ENCODE data around the gene REEP5. TPM values are rescaled to one million over a fixed set of nuclear protein-coding genes. Genes with fewer than 3 reads are reported as not detected.

The REEP5 gene
- total RNA-seq, 2 experiments from 2014 or later, result 38.0 to 40.6 TPM

DNA sequence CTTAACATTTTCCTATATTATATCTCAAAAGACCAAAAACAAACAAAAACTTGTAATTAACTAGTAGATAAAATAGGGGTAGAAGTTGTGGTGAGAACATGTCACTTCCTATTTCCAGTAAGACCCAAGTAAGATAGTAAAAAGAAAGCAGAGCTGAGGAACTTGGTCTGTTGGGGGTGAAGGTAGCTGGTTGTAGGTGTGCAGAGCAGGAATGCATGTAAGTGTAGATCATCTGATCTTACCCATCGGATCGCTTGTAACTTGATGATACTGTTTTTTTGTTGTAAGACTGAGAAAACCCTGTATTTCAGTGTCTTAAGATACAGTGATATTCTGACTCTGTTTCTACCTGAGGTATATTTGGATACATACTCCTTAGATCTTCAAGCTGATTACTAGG is 55.3 kb downstream of the REEP5 start:
- no peaks in the 10 kb centered on the region for H3K27me3 Mint-ChIP-seq
- ChIA-PET CTCF (interaction anchor here (0.6 to 1.6 kb wide), 3 partner anchors 12 to 129 kb away, joined by 3 to 4 read pairs (median 3); no protein-coding TSS in a partner anchor), POLR2A (no interaction called here)
- peak overlapping the region; percentile 73 for H3K27ac Mint-ChIP-seq
- TF ChIP-seq, protein P1, sequence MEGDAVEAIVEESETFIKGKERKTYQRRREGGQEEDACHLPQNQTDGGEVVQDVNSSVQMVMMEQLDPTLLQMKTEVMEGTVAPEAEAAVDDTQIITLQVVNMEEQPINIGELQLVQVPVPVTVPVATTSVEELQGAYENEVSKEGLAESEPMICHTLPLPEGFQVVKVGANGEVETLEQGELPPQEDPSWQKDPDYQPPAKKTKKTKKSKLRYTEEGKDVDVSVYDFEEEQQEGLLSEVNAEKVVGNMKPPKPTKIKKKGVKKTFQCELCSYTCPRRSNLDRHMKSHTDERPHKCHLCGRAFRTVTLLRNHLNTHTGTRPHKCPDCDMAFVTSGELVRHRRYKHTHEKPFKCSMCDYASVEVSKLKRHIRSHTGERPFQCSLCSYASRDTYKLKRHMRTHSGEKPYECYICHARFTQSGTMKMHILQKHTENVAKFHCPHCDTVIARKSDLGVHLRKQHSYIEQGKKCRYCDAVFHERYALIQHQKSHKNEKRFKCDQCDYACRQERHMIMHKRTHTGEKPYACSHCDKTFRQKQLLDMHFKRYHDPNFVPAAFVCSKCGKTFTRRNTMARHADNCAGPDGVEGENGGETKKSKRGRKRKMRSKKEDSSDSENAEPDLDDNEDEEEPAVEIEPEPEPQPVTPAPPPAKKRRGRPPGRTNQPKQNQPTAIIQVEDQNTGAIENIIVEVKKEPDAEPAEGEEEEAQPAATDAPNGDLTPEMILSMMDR (IDR thresholded peaks at IDR 0.05), result no peak
- DNase-seq (no peak), ATAC-seq (no peak)
- no peaks in the 10 kb centered on the region for H3K9me3 Mint-ChIP-seq
- no peak overlapping the region for H3K4me3 Mint-ChIP-seq
- peaks cover 57% of the 10 kb centered on the region for H3K36me3 Mint-ChIP-seq (ENCODE audit: low read depth)
- H3K4me1 Mint-ChIP-seq (ENCODE audit: low read depth), result peaks cover 50% of the 10 kb centered on the region
- intact Hi-C loops (cut with micrococcal nuclease), result no loop called here

GRCh38 chr5:112865128-112865527 is 56.9 kb downstream of the REEP5 start:
- intact Hi-C loops (cut with micrococcal nuclease), result no loop called here
- ATAC-seq, result no peak
- Mint-ChIP-seq H3K36me3 (ENCODE audit: low read depth) (peaks cover 55% of the 10 kb centered on the region), H3K9me3 (no peaks in the 10 kb centered on the region), H3K27ac (no peak overlapping the region), H3K4me1 (ENCODE audit: low read depth) (peaks cover 51% of the 10 kb centered on the region), H3K4me3 (no peak overlapping the region), H3K27me3 (no peaks in the 10 kb centered on the region)
- POLR2A ChIA-PET, result interaction anchor here (0.6 kb wide), 1 partner anchor 226 kb away, joined by 4 read pairs; no protein-coding TSS in a partner anchor
- CTCF ChIA-PET, result interaction anchor here (1.1 to 1.2 kb wide), 2 partner anchors 15 to 59 kb away, joined by 3 read pairs; no protein-coding TSS in a partner anchor
- TF ChIP-seq, protein P1 (IDR thresholded peaks at IDR 0.05), result no peak
- DNase-seq, result no peak

DNA sequence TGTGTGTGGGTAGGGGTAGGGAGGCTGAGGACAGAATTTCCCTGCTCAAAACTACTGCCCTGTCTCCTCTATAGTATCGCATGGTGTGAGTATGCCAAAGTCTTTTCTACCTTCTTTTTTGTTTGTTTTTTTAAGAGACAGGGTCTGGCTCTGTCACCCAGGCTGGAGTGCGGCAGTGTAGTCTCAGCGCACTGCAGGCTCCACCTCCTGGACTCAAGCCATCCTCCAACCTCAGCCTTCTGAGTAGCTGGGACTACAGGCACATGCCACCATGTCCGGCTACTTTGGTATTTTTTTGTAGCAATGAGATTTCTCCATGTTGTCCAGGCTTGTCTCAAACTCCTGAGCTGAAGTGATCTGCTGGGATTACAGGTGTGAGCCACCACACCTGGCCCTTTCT is 58.5 kb downstream of the REEP5 start:
- peak overlapping the region; percentile 98 for H3K27ac Mint-ChIP-seq
- CTCF ChIA-PET, result interaction anchor here (1.0 to 2.1 kb wide), 2 partner anchors 11 to 15 kb away, joined by 3 to 6 read pairs; no protein-coding TSS in a partner anchor
- peaks cover 49% of the 10 kb centered on the region for H3K36me3 Mint-ChIP-seq (ENCODE audit: low read depth)
- DNase-seq (no peak), ATAC-seq (no peak)
- POLR2A ChIA-PET, result interaction anchor here (0.9 kb wide), 1 partner anchor 28 kb away, joined by 3 read pairs; no protein-coding TSS in a partner anchor
- peaks cover 2% of the 10 kb centered on the region for H3K27me3 Mint-ChIP-seq
- peak overlapping the region; percentile 24 for H3K4me3 Mint-ChIP-seq
- H3K9me3 Mint-ChIP-seq, result no peaks in the 10 kb centered on the region
- TF ChIP-seq, protein P1 (IDR thresholded peaks at IDR 0.05), result no peak
- intact Hi-C loops (cut with micrococcal nuclease), result loop anchor here (5.0 kb wide), 1 partner anchor 59 kb away; the partner anchor contains the start of gene REEP5
- H3K4me1 Mint-ChIP-seq (ENCODE audit: low read depth), result peaks cover 40% of the 10 kb centered on the region

DNA sequence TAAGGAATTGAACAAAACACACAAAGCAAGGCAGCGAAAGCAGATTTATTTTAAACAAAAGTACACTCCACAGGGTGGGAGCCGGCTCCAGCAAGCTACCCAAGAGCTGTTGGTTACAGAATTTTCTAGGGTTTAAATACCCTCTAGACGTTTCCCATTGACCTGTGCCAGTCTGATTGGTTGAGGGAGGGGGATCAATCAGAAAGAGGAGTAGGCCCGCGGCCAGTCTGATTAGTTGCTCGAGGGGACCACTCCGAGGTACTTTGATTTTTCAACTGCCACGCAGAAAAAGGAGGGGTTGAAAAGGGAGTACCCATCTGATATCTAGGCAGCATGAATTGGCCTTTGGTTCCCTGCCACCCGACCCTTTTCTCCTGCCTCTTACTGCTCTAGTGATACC is 59.9 kb downstream of the REEP5 start:
- Mint-ChIP-seq H3K27me3 (peaks cover 5% of the 10 kb centered on the region), H3K27ac (peak overlapping the region; percentile 98), H3K4me3 (peak overlapping the region; percentile 96), H3K36me3 (ENCODE audit: low read depth) (peaks cover 40% of the 10 kb centered on the region), H3K4me1 (ENCODE audit: low read depth) (peaks cover 33% of the 10 kb centered on the region), H3K9me3 (no peaks in the 10 kb centered on the region)
- POLR2A ChIA-PET, result interaction anchor here (1.8 to 2.0 kb wide), 2 partner anchors 14 to 60 kb away, joined by 9 to 10 read pairs; partner anchors contain the start of gene REEP5
- CTCF ChIA-PET, result interaction anchor here (1.5 kb wide), 1 partner anchor 102 kb away, joined by 6 read pairs; no protein-coding TSS in a partner anchor
- no peak for DNase-seq
- TF ChIP-seq, protein P1 (IDR thresholded peaks at IDR 0.05), result no peak
- intact Hi-C loops (cut with micrococcal nuclease), result loop anchor here (5.0 kb wide), 1 partner anchor 60 kb away; the partner anchor contains the start of gene REEP5
- no peak for ATAC-seq

DNA sequence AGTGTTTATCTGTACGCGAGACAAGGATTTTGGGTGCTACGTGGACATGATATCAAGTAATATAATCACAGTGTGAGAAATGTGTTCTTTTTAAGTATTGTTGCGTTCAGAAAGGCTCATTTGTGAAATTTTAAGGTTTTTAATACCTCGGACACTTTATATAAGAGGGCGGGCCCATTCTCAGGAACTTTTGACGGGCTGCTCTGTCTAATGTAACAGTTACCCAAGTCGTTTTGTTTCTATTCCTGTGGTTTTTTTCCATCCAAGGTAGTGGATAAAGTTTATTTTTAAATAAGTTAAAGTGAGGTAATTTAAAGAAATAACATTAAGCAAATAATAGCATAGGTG is 60.4 kb downstream of the REEP5 start:
- H3K36me3 Mint-ChIP-seq (ENCODE audit: low read depth), result peaks cover 35% of the 10 kb centered on the region
- H3K4me3 Mint-ChIP-seq, result peak overlapping the region; percentile 96
- CTCF ChIA-PET, result interaction anchor here (1.5 to 1.7 kb wide), 2 partner anchors 9 to 102 kb away, joined by 4 to 6 read pairs; no protein-coding TSS in a partner anchor
- ATAC-seq (no peak), DNase-seq (no peak)
- POLR2A ChIA-PET, result interaction anchor here (1.4 to 2.0 kb wide), 5 partner anchors 9 to 114 kb away, joined by 3 to 10 read pairs (median 8); partner anchors contain the start of genes DCP2 and REEP5
- intact Hi-C loops (cut with micrococcal nuclease), result loop anchor here (5.0 kb wide), 1 partner anchor 61 kb away; the partner anchor contains the start of gene REEP5
- TF ChIP-seq, protein P1 (IDR thresholded peaks at IDR 0.05), result no peak
- H3K27ac Mint-ChIP-seq, result peak overlapping the region; percentile 98
- H3K27me3 Mint-ChIP-seq, result peaks cover 5% of the 10 kb centered on the region
- H3K9me3 Mint-ChIP-seq, result no peaks in the 10 kb centered on the region
- peaks cover 28% of the 10 kb centered on the region for H3K4me1 Mint-ChIP-seq (ENCODE audit: low read depth)

Data from activated CD8-positive, alpha-beta T cell treated with anti-CD3 and anti-CD28 coated beads for 36 hours (primary cell).